NCI-H146 treated with DMSO at 0.1 percent for 48 hours (cell line): Measurements from ENCODE around the gene ZNF555.
"Not testable (repeated sequence)": the region's sequence is repeated elsewhere in the genome, so short reads cannot be mapped to it uniquely, and the experiment has no call there.

Experiments used
- DNase-seq: peaks from one replicate; lab custom pipeline; 2025; ENCODE audit not compliant: unreplicated experiment; lab: John Stamatoyannopoulos, UW

ZNF555 gene

DNA sequence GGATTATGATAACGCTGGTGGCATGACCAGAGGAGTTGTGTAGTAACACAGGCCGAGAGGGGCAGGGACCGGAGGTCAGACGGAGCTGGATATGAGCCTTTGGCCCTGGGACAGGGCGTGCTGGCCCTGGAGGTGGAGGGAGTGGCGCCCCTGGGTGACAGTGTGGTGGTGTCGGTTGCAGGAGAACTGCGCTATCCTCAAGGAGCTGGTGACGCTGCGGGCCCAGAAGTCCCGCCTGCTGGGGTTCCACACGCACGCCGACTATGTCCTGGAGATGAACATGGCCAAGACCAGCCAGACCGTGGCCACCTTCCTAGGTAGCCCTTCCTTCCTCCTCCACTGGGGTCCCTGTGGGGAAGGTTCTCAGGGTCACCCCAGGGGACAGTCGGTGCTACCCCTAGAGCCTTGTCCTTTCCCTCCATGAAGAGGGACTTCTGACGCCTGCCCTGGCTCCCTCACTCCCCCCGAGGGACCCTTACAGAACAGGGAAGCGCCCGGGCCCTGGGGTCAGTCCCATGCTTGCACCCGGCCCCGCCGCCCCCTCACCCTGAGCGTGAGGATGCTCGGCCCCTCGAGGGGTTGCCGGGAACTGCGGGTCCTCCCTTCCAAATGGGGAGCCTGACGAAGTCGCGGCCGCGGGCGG lies 34.4 kb upstream of the ZNF555 start:
- DNase-seq: no peak

DNA sequence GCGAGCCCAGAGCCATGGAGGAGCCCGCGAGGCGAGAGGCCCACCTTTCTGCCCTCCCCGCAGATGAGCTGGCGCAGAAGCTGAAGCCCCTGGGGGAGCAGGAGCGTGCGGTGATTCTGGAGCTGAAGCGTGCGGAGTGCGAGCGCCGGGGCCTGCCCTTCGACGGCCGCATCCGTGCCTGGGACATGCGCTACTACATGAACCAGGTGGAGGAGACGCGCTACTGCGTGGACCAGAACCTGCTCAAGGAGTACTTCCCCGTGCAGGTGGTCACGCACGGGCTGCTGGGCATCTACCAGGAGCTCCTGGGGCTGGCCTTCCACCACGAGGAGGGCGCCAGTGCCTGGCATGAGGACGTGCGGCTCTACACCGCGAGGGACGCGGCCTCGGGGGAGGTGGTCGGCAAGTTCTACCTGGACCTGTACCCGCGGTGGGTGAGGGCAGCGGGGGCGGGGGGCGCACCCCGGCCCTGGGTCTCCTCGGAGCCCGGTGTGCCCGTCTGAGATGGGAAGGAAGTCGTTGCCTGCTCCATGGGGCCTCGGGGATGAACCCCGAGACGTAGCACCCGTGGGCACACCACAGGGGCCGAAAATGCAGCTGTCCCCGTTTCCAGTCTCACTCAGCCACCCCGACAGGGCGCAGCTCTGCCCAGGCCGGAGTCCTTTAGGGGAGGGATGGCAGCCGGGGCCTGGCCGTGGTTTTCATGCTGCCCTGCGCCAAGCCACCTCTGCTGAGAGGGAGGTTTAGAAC lies 33.7 kb upstream of the ZNF555 start:
- DNase-seq: no peak

DNA sequence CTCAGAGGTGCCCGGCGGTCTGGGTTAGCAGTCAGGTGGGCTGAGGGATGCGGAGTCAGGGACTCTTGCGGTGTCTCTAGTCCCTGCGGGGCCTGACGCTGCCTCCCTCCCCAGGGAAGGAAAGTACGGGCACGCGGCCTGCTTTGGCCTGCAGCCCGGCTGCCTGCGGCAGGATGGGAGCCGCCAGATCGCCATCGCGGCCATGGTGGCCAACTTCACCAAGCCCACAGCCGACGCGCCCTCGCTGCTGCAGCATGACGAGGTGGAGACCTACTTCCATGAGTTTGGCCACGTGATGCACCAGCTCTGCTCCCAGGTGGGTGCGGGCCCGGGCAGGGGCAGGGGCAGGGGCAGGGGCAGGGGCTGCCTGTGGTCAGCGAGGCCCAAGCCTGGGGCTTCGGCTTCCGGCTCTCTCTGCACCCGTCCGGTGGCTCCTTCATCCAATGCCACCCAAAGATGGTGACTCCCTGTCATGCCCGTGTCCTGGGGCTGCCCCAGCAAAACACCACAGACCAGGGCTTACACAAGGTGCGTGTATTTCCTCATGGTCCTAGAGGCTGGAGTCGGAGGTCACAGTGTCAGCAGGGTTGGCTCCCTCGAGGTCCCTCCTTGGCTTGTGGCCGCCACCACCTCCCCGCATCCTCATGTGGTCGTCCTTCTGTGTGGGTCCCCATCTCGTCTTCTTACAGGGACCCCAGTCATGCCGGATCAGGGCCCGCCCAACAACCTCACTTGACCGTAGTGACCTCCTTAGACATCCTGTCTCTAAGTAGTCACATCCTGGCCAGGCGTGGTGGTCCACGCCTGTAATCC lies 32.9 kb upstream of the ZNF555 start:
- no peak for DNase-seq

DNA sequence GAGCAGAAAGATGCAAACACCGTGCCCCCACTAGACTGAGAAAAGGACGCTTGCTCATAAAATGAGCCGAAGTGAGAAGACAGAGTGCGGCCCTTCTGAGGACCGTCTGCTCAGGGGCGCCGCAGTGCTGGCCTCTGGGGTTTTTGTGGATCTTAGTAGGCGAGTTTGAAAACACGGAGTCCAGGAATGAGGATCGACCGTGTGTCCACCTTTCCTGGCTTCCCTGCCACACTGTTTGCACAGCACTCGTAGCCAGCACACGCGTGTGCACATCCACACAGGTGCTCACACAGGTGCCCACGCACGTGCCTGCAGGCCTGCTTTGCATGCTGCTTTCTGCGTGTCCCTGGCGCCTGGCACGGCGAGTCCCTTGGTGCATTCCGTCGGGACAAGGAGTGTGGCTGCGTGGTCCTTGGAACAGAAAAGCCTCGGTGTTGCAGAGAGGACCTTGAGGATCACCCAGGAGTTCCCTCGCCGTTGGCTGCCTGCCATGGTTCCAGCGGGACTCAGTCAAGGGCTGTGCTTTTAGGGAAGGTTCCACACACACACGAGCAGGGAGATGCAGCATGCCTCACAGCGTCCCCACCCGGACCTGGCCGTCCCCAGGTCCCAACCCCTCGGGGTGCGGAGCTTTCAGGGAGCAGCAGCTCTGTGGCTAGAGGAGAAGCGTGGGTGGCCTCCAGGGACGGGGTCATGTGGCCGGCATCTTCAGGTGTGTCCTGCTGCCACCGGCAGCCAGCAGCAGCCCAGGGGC lies 31.7 kb upstream of the ZNF555 start:
- no peak for DNase-seq

DNA sequence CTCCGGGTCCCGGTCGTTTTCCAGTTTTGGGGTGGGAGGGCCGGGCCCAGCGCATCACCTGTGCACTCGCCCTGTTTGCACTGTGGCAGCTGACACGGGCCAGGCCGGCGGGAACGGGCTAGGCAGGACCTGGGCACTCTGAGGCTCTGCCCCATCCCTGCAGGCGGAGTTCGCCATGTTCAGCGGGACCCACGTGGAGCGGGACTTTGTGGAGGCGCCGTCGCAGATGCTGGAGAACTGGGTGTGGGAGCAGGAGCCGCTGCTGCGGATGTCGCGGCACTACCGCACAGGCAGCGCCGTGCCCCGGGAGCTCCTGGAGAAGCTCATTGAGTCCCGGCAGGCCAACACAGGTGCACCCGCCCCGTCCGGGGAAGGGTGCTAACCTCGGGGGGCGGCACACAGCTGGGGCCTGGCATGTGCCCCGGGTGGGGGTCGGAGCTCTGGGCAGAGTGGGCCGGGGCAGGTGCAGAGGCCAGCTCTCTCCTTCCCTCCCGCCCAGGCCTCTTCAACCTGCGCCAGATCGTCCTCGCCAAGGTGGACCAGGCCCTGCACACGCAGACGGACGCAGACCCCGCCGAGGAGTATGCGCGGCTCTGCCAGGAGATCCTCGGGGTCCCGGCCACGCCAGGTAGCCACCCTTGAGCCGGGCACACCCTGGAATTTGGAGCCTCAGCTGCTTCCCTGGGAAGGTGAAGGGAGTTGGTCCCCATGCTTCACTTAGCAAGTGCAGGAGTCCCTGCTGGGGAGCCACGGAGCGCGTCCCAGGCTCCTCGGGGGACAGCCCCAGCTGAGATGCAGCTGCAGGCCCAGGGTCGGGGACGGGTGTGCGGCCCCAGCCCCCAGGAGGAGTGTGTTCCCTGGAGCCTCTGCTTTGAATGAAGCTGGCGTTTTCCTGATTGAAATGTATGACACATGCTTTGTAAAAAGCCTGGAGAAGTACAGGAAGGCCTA lies 30.9 kb upstream of the ZNF555 start:
- no peak for DNase-seq

DNA sequence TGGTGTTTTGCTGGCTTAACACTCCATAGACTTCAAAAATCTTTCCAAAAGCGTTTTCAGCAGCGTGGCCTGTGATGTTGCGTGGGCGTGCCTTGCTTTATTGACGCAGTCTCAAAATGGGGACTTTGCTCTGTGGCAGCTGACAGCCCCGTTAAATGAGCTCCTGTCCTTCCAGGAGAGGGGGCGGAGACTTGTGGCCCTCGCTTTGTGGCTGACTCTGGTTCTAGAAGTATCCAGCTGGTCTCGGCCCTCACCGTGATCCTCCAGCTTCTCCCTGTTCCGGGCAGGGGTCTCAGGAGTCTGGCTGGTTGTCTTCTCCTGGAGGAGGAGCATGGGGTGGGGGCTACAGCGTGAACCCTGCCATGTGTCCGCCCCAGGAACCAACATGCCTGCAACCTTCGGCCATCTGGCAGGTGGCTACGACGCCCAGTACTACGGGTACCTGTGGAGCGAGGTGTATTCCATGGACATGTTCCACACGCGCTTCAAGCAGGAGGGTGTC lies 30.0 kb upstream of the ZNF555 start:
- DNase-seq: no peak

DNA sequence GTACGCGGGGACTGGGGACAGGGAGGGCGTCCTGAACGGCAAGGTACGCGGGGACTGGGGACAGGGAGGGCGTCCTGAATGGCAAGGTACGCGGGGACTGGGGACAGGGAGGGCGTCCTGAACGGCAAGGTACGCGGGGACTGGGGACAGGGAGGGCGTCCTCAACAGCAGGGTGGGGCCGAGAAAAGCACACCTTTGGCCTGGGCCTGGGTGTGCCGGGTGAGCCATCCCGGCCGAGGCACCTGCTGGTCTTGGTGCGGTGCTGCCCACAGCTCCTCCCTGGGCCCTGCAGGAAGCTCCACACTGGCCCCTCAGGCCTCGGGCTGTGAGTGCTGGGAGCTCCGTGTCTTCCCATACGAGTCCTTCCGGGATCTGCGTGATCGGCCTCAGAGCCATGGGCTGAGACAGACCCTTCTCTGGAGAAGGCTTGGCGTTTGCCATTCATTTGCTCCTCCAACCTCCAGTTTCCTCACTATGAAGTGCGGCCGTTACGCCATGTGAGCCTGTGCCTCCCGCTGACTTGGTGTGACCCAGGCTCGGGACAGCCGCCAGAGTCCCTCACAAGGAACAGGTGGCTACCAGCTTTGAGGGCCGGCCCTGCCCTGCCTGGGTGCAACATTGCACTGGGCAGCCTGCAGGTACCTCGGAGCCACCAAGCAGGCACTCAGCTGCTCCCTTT lies 29.4 kb upstream of the ZNF555 start:
- no peak for DNase-seq

DNA sequence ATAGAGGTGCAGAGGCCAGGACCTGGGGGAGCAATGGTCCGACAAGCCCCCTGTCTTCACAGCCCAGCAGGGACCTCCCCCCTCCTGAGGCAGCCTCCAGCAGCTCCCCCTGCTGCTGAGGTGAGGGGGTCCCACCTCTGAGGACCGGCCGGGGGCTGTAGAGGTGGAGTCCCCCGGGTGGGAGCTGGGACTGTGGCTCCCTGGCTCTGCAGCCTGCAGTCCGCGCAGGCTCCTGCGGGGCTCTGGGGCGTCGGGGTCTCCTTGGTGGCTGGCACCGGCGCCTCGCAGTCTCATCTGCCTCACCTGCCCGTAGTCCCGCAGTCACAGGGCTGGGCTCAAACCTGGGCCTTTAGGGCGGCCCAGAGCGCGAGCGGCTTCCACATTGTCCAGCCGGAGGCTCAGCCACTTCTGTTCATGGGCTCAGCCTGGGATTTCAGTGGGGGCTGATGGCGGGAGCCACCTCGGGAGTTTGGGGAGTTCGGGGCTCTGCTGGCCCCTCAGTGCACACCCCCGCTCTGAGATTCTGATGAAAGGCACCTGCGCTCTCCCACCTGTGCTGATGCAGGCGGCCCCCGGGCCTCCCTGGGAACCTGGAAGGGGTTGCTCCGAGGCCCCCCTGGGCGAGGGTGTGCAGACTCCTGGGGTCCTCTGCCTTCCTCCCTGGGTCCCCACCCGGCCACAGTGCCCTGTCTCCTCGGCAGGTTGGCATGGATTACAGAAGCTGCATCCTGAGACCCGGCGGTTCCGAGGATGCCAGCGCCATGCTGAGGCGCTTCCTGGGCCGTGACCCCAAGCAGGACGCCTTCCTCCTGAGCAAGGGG lies 28.7 kb upstream of the ZNF555 start:
- no peak for DNase-seq

DNA sequence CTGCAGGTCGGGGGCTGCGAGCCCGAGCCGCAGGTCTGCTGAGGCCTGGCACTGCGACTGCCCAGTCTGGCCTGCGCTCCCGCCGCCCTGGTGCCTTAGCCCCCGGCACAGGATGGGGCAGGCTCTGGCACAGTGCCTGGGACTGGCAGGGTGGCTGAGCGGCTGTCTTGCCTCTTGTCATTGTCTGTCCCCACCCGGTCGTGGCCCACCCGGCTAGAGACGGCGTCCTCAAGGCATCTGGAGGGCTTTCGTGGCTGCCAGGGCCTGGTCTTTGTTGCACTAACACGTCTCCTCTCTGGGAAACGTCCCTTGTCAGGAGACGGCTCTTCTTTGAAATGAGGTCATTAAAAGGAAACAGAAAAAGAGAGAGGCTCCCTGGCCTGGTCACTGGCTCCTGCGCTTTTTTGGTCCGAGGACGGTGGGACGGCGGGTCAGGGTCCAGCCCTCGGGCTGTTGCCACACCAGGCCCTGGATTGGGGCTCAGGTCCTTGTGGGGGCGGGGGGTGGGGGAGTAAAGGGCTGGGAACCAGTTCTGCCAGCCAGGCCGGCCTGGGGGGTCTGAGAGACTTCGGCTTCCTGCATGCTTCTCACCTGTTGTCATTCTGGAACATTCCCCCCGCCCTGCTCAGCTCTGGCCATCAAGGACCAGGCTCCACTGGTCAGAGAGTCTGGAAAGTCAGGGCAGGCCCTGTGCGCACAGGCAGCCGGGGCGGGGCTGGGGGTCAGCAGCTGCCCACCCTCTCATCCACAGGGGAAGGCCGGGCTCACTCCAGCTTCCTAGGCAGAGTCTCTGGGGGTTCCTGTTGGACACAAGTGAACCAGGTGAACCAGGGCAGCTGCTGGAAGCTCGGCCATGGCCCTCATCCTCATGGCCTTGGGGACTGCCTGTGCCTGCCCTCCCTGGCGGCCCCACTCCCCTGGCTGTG lies 27.8 kb upstream of the ZNF555 start:
- no peak for DNase-seq

DNA sequence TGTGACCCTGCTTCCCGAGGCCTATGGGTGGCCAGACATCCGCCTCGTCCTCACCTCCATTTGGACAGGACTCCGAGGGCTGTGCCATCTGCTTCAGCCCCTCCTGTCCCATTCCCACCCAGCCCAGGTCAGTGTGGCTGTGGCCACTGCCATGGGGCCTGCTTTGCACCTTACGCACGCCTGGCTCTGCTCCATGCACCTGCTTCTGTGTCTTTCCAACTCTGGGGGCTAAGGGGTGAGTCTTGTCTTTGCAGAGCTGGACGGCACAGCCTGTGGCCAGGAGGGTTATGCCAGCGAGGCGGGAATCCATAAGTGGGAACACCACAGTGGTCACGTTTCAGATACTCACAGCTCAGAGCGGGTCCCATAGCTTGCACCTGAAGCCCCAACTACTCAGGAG lies 26.8 kb upstream of the ZNF555 start:
- no peak for DNase-seq

DNA sequence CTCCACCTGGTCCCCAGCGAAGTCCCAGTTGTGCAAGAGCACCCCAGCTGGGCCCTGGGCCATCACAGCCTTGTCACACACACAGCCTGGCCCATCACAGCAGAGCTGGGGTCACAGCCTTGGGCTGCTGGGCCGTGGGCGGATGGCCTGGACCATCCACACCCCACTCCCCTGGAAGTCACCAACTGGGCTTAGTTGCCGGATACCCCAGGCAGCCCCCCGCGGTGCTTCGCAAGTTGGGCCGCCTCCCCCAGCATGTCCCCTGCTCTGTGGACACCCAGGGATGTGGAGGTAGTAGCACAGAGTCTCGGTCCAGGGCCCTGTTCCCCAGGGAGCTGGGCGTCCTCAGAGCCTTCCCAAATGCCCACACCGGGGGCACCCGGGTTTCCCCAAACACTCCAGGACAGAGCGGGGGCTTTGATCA lies 26.1 kb upstream of the ZNF555 start:
- no peak for DNase-seq

DNA sequence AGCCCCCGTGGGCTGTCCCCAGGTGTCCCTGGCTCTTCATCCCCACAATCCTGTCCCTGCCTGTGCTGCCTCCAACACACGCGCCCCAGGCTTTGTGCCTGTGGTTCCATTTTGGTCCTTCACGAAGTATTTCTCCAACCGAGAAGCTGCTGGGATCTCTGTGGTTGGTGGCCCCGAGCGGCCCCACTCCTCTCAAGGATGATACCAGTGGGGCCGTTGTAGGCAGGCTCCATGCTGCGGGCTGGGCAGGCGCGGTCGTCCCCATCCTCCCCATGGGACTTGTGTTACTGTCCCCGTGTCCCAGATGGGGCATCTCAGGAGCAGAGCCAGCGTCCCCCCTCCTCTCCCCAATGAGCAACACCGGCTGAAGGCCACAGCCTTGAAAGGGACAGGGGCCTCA lies 25.4 kb upstream of the ZNF555 start:
- no peak for DNase-seq

DNA sequence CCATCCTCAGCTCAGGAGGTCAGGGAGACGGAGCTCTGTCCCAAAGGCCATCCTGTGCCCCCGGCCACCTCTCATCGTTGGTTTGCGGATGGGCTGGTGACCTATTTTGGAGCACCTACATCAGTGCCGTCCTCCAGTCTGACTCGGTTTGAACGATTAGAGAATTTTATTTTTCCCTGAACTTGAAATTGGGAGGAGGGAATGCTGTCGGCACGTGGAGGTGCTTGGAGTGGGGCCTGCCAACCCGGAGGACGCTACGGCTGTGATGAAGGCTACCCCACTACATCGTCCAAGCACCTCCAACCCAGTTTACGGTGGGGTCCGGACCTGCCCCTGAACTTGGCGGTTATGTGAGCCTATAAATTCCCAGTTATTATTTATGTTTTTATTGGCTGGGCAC lies 24.6 kb upstream of the ZNF555 start:
- no peak for DNase-seq

DNA sequence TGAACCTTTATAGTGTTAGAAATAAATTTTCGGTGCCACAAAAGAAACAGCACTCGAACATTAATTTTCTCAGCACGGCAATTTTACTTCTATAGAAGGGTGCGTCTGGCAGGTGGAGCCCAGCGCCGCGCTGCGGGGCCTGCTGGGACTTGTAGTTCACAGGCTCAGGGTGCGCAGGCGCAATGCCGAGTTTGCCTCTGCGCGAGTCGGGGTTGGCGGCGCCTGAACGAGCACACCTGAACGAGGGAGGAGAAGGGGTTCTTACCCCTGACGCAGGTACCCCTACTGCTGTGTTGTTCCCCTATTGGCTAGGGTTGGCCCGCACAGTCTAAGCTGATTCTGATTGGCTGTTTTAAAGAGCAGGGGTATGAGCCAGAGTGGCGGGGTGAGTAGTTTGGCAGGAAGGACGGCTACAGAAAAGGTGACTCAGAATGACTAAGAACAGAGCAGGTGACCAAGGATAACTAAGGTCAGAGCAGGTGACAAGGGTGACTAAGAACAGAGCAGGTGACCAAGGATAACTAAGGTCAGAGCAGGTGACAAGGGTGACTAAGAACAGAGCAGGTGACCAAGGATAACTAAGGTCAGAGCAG lies 23.9 kb upstream of the ZNF555 start:
- DNase-seq: not testable (repeated sequence)

DNA sequence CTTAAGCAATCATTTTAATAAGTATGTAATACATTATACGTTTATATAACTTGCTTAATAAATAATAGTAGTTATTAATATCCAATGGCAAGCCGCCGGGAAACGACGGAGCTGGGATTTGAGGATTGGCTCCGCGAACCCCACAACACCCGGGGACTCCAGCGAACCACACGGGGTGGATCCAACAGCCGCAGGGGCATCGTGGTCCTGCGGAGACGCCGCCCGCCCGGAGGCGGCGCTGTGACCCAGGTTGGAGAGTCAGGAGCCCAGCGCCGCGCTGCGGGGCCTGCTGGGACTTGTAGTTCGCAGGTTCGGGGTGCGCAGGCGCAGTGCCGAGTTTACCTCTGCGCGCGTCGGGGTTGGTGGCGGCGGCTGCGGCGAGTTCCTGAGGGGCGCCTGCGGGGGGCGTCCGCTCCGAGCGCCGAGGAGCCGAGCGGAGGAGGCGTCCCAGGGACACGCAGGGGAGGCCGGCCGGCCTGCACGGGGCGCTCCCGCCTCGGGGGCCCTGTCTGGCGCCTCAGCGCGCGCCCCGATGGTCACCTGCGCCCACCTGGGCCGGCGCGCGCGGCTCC lies 21.6 kb upstream of the ZNF555 start, which contains the start of gene ZNF554:
Gene ZNF554 (plus strand): TSS at position 329 of the 572 bp plus-strand sequence. CDS start 204 bp downstream, at position 533.
- peak; percentile 74 for DNase-seq

DNA sequence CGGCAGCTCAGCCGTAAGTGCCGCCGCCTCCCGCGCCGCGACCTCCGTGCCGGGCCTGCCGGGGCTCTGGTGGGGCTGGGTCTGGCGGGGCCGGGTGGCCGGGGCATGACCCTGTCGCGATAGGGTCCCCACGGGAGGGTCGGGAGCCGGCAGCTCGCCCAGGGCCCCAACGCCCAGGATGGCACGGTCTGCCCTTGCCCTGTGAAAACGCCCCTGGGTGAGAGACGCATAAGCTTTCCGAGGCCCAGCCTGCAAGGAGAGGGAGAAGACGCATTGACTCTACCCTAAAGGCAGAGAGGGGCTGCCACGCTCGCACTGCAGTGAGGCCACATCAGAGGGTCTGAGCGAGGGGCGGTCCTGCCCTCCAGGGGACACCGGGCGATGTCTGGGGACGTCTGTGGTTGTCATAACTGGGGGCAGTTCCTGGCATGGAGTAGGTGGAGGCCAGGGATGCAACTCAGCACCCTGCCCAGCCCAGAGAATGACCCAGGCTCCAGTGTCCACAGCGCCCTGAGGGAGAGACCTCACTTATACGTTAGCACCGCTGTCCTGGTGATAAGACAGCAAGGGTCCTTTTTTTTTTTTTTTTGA lies 21.1 kb upstream of the ZNF555 start:
- no peak for DNase-seq
